NB4 (cell line): ENCODE data around the gene RNF166.

Experiments used
- POLR2A ChIP-seq: IDR thresholded peaks from 2 replicates; pipeline ENCODE4 v1.6.1; 2011; ENCODE audit warnings: mild to moderate bottlenecking; ENCODE audit not compliant: insufficient read length; ENCODE audit errors: extremely low read depth
- TF ChIP-seq, protein P1 (sequence below): IDR thresholded peaks from one replicate; pipeline ENCODE4 v1.5.1; 2012; ENCODE audit warnings: low read depth, low read length
- TF ChIP-seq, protein P2 (sequence below): IDR thresholded peaks from 2 replicates; pipeline ENCODE4 v1.6.1; 2011; ENCODE audit warnings: low read depth, low read length

DNA sequence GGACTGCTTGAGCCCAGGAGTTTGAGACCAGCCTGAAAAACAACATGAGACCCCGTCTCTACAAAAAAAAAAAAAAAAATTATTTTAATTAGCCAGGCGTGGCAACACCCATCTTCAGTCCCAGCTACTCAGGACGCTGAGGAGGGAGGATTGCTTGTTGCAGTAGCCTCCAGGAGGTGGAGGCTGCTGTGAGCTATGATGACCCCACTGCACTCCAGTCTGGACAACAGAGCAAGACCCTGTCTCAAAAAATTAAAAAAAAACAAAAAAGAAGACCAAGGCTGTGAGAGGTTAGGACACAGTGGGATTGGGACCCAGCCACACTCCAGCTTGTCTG, 18.6 kb downstream of the RNF166 start:
- TF ChIP-seq, protein P1, sequence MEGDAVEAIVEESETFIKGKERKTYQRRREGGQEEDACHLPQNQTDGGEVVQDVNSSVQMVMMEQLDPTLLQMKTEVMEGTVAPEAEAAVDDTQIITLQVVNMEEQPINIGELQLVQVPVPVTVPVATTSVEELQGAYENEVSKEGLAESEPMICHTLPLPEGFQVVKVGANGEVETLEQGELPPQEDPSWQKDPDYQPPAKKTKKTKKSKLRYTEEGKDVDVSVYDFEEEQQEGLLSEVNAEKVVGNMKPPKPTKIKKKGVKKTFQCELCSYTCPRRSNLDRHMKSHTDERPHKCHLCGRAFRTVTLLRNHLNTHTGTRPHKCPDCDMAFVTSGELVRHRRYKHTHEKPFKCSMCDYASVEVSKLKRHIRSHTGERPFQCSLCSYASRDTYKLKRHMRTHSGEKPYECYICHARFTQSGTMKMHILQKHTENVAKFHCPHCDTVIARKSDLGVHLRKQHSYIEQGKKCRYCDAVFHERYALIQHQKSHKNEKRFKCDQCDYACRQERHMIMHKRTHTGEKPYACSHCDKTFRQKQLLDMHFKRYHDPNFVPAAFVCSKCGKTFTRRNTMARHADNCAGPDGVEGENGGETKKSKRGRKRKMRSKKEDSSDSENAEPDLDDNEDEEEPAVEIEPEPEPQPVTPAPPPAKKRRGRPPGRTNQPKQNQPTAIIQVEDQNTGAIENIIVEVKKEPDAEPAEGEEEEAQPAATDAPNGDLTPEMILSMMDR, result no peak
- TF ChIP-seq POLR2A, result no peak
- TF ChIP-seq, protein P2, sequence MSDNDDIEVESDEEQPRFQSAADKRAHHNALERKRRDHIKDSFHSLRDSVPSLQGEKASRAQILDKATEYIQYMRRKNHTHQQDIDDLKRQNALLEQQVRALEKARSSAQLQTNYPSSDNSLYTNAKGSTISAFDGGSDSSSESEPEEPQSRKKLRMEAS, result no peak
